Neural cell (in vitro differentiated cells): ENCODE measurements around the gene FN1. TPM values are rescaled to one million over a fixed set of nuclear protein-coding genes. Genes with fewer than 3 reads are reported as not detected.

Experiments used
- H2AFZ ChIP-seq: fragments of 200-600, 300-800 bp; sonication (generic), shearing (Covaris generic); 2 replicates; pipeline ENCODE4 v1.6.0; 2014; ENCODE audit warnings: low read depth, mild to moderate bottlenecking, antibody characterized with exemption, low read length, moderate library complexity
- H3F3A ChIP-seq: fragments of 200-600 bp; shearing (Covaris generic); 2 replicates; pipeline ENCODE4 v1.6.1; 2016; ENCODE audit warnings: mild to moderate bottlenecking, moderate library complexity, mixed read lengths, antibody characterized with exemption, low read length; ENCODE audit not compliant: insufficient read depth, poor library complexity, severe bottlenecking
- H3K27ac ChIP-seq: fragments of 200-600, 300-800 bp; sonication (generic), shearing (Covaris generic); 2 replicates; pipeline ENCODE4 v1.5.1; 2014; ENCODE audit warnings: mild to moderate bottlenecking, low read length, moderate library complexity
- H3K27me3 ChIP-seq: fragments of 300-800, 200-600 bp; sonication (generic), shearing (Covaris generic); 2 replicates; pipeline ENCODE4 v1.6.0; 2014; ENCODE audit warnings: mild to moderate bottlenecking, low read depth, low read length, moderate library complexity; ENCODE audit not compliant: insufficient read depth
- H3K36me3 ChIP-seq: fragments of 300-800, 200-600 bp; sonication (generic), shearing (Covaris generic); 2 replicates; pipeline ENCODE4 v1.5.1; 2014; ENCODE audit warnings: mild to moderate bottlenecking, antibody characterized with exemption, low read length, moderate library complexity; ENCODE audit not compliant: insufficient read depth
- H3K4me2 ChIP-seq: fragments of 300-800, 200-600 bp; sonication (generic), shearing (Covaris generic); 2 replicates; pipeline ENCODE4 v1.6.0; 2014; ENCODE audit warnings: mild to moderate bottlenecking, low read length
- H3K4me3 ChIP-seq: fragments of 300-800, 200-600 bp; sonication (generic), shearing (Covaris generic); 2 replicates; pipeline ENCODE4 v1.5.1; 2014; ENCODE audit warnings: mild to moderate bottlenecking, low read length, moderate library complexity
- H3K79me2 ChIP-seq: fragments of 200-600 bp; shearing (Covaris generic); replicated peaks from 2 replicates; pipeline ENCODE4 v1.6.0; 2014; ENCODE audit warnings: mild to moderate bottlenecking, low read length, moderate library complexity; ENCODE audit not compliant: insufficient read depth
- H3K9ac ChIP-seq: fragments of 300-800, 200-600 bp; sonication (generic), shearing (Covaris generic); 2 replicates; pipeline ENCODE4 v1.6.1; 2016; ENCODE audit warnings: mild to moderate bottlenecking, low read length, mixed read lengths
- H3K9me2 ChIP-seq: fragments of 200-600 bp; shearing (Covaris generic); 2 replicates; pipeline ENCODE4 v1.6.1; 2016; ENCODE audit warnings: mild to moderate bottlenecking, low read length, mixed read lengths; ENCODE audit not compliant: insufficient read depth
- H3K9me3 ChIP-seq: fragments of 200-600, 300-800 bp; sonication (generic), shearing (Covaris generic); 2 replicates; pipeline ENCODE4 v1.6.1; 2016; ENCODE audit warnings: mild to moderate bottlenecking, mixed run types, low read length, moderate library complexity, mixed read lengths
- H4K20me1 ChIP-seq: fragments of 200-600 bp; shearing (Covaris generic); 2 replicates; pipeline ENCODE4 v1.6.1; 2016; ENCODE audit warnings: mild to moderate bottlenecking, mixed run types; ENCODE audit not compliant: insufficient read depth
- EP300 ChIP-seq: fragments of 450-650 bp; conservative IDR thresholded peaks from 2 replicates; pipeline ENCODE4 v1.6.1; 2014; ENCODE audit warnings: antibody characterized with exemption, mild to moderate bottlenecking, moderate library complexity; ENCODE audit not compliant: poor library complexity, severe bottlenecking
- EZH2 ChIP-seq: fragments of 200-600, 300-800 bp; shearing (Covaris generic), sonication (generic); IDR thresholded peaks from 2 replicates; pipeline ENCODE4 v1.6.1; 2014; ENCODE audit warnings: antibody characterized with exemption, low read length, borderline replicate concordance, mild to moderate bottlenecking; ENCODE audit not compliant: insufficient read depth, poor library complexity, severe bottlenecking
- MXI1 ChIP-seq: fragments of 450-650 bp; conservative IDR thresholded peaks from 2 replicates; pipeline ENCODE4 v1.6.1; 2014; ENCODE audit warnings: antibody characterized with exemption, mild to moderate bottlenecking; ENCODE audit not compliant: poor library complexity, severe bottlenecking
- POLR2AphosphoS5 ChIP-seq: IDR thresholded peaks from 2 replicates; pipeline ENCODE4 v1.6.1; 2012
- RAD21 ChIP-seq: fragments of 450-650 bp; conservative IDR thresholded peaks from 2 replicates; pipeline ENCODE4 v1.6.1; 2014; ENCODE audit warnings: antibody characterized with exemption, mild to moderate bottlenecking, moderate library complexity
- SMC3 ChIP-seq: fragments of 450-650 bp; conservative IDR thresholded peaks from 2 replicates; pipeline ENCODE4 v1.6.1; 2014; ENCODE audit warnings: antibody characterized with exemption, mild to moderate bottlenecking, moderate library complexity; ENCODE audit not compliant: poor library complexity
- TAF1 ChIP-seq: IDR thresholded peaks from 2 replicates; pipeline ENCODE4 v1.6.1; 2012; ENCODE audit warnings: low read depth
- polyA plus RNA-seq: library from polyadenylated mRNA; depleted of rRNA; stranded (reverse); fragments of >200 nt; gene quantifications from 2 replicates; pipeline ENCODE4 v1.2.3, GENCODE V29; 2014
- TF ChIP-seq, protein P1 (sequence below): IDR thresholded peaks from 2 replicates; pipeline ENCODE4 v1.6.1; 2012; ENCODE audit warnings: borderline replicate concordance
- TF ChIP-seq, protein P2 (sequence below): fragments of 450-650 bp; IDR thresholded peaks from 2 replicates; pipeline ENCODE4 v1.5.1; 2014; ENCODE audit warnings: antibody characterized with exemption, mild to moderate bottlenecking, moderate library complexity; ENCODE audit not compliant: poor library complexity, severe bottlenecking

FN1 gene
- polyA plus RNA-seq, 1 donor from 2014 or later, result 0.93 TPM

DNA sequence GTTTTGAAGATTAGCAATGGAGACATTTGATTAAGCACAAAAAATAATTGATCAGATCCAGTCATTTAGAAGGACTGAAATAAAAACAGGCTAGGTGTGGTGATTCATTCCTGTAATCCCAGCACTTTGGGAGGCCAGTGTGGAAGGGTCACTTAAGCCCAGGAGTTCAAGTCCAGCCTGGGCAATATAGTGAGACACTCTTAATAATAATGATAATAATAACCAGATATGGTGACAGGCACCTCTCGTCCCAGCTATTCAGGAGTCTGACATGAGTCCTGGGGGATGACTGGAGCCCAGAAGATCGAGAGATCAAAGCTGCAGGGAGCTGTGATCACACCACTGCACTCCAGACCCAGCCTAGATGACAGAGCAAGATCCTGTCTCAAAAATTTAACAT lies 3.5 kb upstream of the FN1 start:
- Histone ChIP-seq H2AFZ (no peak overlapping the region), H3K27me3 (peaks cover 29% of the 10 kb centered on the region), H3K9me2 (no peaks in the 10 kb centered on the region), H3K4me2 (no peak overlapping the region), H3K9me3 (no peaks in the 10 kb centered on the region), H3F3A (no peaks in the 10 kb centered on the region), H3K36me3 (no peaks in the 10 kb centered on the region), H3K4me3 (no peak overlapping the region), H3K27ac (no peak overlapping the region), H4K20me1 (no peaks in the 10 kb centered on the region), H3K9ac (no peak overlapping the region), H3K79me2 (no peaks in the 10 kb centered on the region)
- TF ChIP-seq RAD21, result no peak
- TF ChIP-seq TAF1, result no peak
- TF ChIP-seq, protein P1, sequence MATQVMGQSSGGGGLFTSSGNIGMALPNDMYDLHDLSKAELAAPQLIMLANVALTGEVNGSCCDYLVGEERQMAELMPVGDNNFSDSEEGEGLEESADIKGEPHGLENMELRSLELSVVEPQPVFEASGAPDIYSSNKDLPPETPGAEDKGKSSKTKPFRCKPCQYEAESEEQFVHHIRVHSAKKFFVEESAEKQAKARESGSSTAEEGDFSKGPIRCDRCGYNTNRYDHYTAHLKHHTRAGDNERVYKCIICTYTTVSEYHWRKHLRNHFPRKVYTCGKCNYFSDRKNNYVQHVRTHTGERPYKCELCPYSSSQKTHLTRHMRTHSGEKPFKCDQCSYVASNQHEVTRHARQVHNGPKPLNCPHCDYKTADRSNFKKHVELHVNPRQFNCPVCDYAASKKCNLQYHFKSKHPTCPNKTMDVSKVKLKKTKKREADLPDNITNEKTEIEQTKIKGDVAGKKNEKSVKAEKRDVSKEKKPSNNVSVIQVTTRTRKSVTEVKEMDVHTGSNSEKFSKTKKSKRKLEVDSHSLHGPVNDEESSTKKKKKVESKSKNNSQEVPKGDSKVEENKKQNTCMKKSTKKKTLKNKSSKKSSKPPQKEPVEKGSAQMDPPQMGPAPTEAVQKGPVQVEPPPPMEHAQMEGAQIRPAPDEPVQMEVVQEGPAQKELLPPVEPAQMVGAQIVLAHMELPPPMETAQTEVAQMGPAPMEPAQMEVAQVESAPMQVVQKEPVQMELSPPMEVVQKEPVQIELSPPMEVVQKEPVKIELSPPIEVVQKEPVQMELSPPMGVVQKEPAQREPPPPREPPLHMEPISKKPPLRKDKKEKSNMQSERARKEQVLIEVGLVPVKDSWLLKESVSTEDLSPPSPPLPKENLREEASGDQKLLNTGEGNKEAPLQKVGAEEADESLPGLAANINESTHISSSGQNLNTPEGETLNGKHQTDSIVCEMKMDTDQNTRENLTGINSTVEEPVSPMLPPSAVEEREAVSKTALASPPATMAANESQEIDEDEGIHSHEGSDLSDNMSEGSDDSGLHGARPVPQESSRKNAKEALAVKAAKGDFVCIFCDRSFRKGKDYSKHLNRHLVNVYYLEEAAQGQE, result no peak
- no peak for TF ChIP-seq POLR2AphosphoS5
- no peak for TF ChIP-seq SMC3
- no peak for TF ChIP-seq EZH2
- TF ChIP-seq EP300, result no peak
- TF ChIP-seq, protein P2, sequence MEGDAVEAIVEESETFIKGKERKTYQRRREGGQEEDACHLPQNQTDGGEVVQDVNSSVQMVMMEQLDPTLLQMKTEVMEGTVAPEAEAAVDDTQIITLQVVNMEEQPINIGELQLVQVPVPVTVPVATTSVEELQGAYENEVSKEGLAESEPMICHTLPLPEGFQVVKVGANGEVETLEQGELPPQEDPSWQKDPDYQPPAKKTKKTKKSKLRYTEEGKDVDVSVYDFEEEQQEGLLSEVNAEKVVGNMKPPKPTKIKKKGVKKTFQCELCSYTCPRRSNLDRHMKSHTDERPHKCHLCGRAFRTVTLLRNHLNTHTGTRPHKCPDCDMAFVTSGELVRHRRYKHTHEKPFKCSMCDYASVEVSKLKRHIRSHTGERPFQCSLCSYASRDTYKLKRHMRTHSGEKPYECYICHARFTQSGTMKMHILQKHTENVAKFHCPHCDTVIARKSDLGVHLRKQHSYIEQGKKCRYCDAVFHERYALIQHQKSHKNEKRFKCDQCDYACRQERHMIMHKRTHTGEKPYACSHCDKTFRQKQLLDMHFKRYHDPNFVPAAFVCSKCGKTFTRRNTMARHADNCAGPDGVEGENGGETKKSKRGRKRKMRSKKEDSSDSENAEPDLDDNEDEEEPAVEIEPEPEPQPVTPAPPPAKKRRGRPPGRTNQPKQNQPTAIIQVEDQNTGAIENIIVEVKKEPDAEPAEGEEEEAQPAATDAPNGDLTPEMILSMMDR, result no peak
- TF ChIP-seq MXI1, result no peak

DNA sequence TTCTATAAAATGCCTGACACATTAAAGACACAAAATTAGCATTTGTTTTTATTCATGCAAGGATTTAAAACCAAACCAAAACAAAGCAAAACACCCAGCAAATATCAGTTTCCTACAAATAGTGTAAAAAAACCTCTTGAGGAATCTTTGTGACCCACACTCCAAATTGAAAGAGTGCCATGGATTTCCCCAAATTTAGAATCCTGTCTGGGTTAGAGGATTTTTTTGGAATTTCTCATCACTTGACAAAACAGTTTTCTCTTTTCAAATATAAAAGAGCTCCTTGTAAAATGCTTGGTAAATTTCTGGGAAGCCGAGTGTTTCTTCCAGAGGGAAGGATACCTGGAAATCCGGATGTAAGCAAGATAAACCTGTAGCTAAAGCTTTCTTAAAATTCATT lies 1.7 kb upstream of the FN1 start:
- Histone ChIP-seq H3K4me3 (no peak overlapping the region), H3K27ac (no peak overlapping the region), H4K20me1 (no peaks in the 10 kb centered on the region), H3K9me2 (no peaks in the 10 kb centered on the region), H2AFZ (no peak overlapping the region), H3K9ac (no peak overlapping the region), H3F3A (no peaks in the 10 kb centered on the region), H3K79me2 (no peaks in the 10 kb centered on the region), H3K36me3 (no peaks in the 10 kb centered on the region), H3K27me3 (peaks cover 29% of the 10 kb centered on the region), H3K9me3 (no peaks in the 10 kb centered on the region), H3K4me2 (no peak overlapping the region)
- TF ChIP-seq EZH2, result no peak
